HUDEP-2 (cell line): ENCODE data around the gene AKR1C1.
A peak's percentile ranks its signal among the peaks of the same experiment; 100 is the strongest.
"Not testable (repeated sequence)": the region's sequence is repeated elsewhere in the genome, so short reads cannot be mapped to it uniquely, and the experiment has no call there.

Source experiments
- DNase-seq, 76 experiments: peaks; one replicate each; lab custom pipeline; 2025; ENCODE audit not compliant: unreplicated experiment in 76 of 76; lab: John Stamatoyannopoulos, UW

The AKR1C1 gene

GRCh38 chr10:4962876-4963814, at the start of gene AKR1C1:
TSS of gene AKR1C1 (plus strand) at chr10:4963415. CDS start at chr10:4963445, 30 bp downstream.
- not testable (repeated sequence) for DNase-seq

- no peak for DNase-seq
These were observed 48.9 kb upstream of the AKR1C1 start for GRCh38 chr10:4914213-4914850.

- no peak for DNase-seq
These were observed 47.0 kb upstream of the AKR1C1 start for GRCh38 chr10:4916086-4916716.

- no peak for DNase-seq
These were observed 45.0 kb upstream of the AKR1C1 start for GRCh38 chr10:4918236-4918635.

- DNase-seq, result not testable (repeated sequence)
These were observed 38.7 kb upstream of the AKR1C1 start for GRCh38 chr10:4924482-4924881.

GRCh38 chr10:4926400-4926799, 36.8 kb upstream of the AKR1C1 start:
- no peak for DNase-seq

- peak in 74 of 76 experiments; percentile 17 to 92 (median 81) for DNase-seq
These were observed 31.6 kb upstream of the AKR1C1 start for GRCh38 chr10:4931587-4931986.

- no peak for DNase-seq
These were observed 28.7 kb upstream of the AKR1C1 start for GRCh38 chr10:4934391-4934987.

GRCh38 chr10:4937346-4937745, 25.9 kb upstream of the AKR1C1 start:
- no peak for DNase-seq

- DNase-seq, result no peak
These were observed 23.8 kb upstream of the AKR1C1 start for GRCh38 chr10:4939224-4940072.

GRCh38 chr10:4940073-4940428, 23.2 kb upstream of the AKR1C1 start:
- not testable (repeated sequence) for DNase-seq

GRCh38 chr10:4940909-4941308, 22.3 kb upstream of the AKR1C1 start:
- DNase-seq, result not testable (repeated sequence)

GRCh38 chr10:4941540-4942330, 21.5 kb upstream of the AKR1C1 start:
- DNase-seq, result peak in 17 of 76 experiments; percentile 4 to 34 (median 16)

GRCh38 chr10:4942931-4943330, 20.3 kb upstream of the AKR1C1 start:
- DNase-seq, result peak in 1 of 76 experiments; percentile 14

GRCh38 chr10:4943416-4943815, 19.8 kb upstream of the AKR1C1 start:
- not testable (repeated sequence) for DNase-seq

GRCh38 chr10:4943821-4944220, 19.4 kb upstream of the AKR1C1 start:
- no peak for DNase-seq

GRCh38 chr10:4944841-4945240, 18.4 kb upstream of the AKR1C1 start:
- no peak for DNase-seq

GRCh38 chr10:4945766-4946717, 17.2 kb upstream of the AKR1C1 start:
- no peak for DNase-seq
